ENCODE measurements around the gene ZNF683. TPM values are rescaled to one million over a fixed set of nuclear protein-coding genes. Genes with fewer than 3 reads are reported as not detected.

The ZNF683 gene
- total and polyA plus RNA-seq, 2 donors (not counting 3 experiments of a cell fraction or from before 2014, with no cell fraction given): not detected

DNA sequence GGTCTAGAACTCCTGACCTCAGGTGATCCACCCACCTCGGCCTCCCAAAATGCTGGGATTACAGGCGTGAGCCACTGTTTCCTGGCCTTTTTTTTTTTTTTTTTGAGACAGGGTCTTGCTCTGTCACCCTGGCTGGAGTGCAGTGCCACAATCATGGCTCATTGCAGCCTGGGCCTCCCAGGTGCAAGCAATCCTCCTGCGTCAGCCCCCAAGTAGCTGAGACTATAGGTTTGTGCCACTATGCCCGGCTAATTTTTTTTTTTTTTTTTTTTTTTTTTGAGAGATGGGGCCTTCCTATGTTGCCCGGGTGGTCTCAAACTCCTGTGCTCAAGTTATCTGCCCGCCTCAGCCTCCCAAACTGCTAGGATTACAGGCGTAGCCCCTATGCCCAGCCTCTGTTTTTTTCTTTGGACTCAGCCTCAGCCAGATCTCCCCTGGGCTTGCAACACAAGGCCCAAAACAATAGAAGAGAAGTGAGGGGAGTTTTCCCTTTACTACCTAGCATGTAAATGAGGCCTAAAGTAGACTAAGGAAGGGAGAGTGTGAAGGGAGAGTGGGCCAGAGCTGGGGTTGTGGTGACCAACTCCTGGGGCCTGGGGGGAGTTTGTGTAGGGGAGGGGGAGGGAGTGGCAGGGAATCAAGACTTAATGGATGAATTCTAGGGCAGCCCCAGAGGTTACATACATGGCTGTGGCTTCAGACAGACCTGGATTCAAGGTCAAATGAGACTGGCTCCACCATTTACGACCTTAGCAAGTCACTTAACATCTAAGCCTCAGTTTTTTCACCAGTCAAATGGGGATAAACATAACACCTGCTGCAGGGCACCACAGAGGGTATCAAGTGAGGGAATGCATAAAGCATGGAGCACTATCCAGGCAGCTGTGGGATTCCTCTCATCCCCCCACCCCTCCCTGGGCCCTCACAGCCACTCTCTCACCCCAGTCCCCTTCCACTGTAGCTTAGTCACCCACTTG lies 56.4 kb downstream of the ZNF683 start:
- H3K27me3 ChIP-seq (ENCODE audit: control insufficient read depth in 2 of 2, insufficient read depth in 2 of 2, low read length in 2 of 2): peaks cover 2 to 7% of the 10 kb centered on the region in 2 experiments
- TF ChIP-seq JUN (IDR thresholded peaks at IDR 0.05; ENCODE audit: borderline replicate concordance, insufficient read depth, insufficient read length, low read depth) (no peak), POLR2AphosphoS5 (IDR thresholded peaks at IDR 0.05; ENCODE audit: insufficient read depth, low read depth, low read length) (no peak), FOS (IDR thresholded peaks at IDR 0.05; ENCODE audit: borderline replicate concordance, insufficient read depth, low read length) (no peak)
- no peak overlapping the region for H3K4me2 ChIP-seq (ENCODE audit: insufficient read depth, low read length)
- H3K4me1 ChIP-seq (ENCODE audit: control insufficient read depth, extremely low read depth, insufficient read depth, low read length): no peaks in the 10 kb centered on the region
- no peak for DNase-seq (ENCODE audit: low read depth, low spot score)
- FAIRE-seq: no peak
- no peaks in the 10 kb centered on the region for H3K9me3 ChIP-seq (replicated peaks; ENCODE audit: control insufficient read depth, insufficient read depth, low read length)
- no TSS peak for BruUV-seq (replicated peaks)
- H3K9me1 ChIP-seq (replicated peaks; ENCODE audit: control insufficient read depth, extremely low read depth, insufficient read depth, low read length): no peaks in the 10 kb centered on the region
- H3K27ac ChIP-seq (ENCODE audit: insufficient read depth, low read depth, low read length): no peak overlapping the region
- dilution Hi-C loops (cut with MboI; ENCODE audit: extremely low pct_ligation_motif_present, low sequenced_read_pairs): no loop called here
- no peaks in the 10 kb centered on the region for H3K79me2 ChIP-seq (ENCODE audit: control insufficient read depth, insufficient read depth, low read length)
- ChIA-PET POLR2A (no interaction called here), CTCF (interaction anchor here (0.6 to 7.4 kb wide), 5 partner anchors 11 to 147 kb away, joined by 3 to 132 read pairs (median 3); partner anchors contain the start of genes SH3BGRL3 and ZNF593)
- intact Hi-C loops (cut with micrococcal nuclease): no loop called here
- H3K36me3 ChIP-seq (ENCODE audit: control insufficient read depth in 2 of 2, extremely low read depth in 1 of 2, insufficient read depth in 2 of 2, low read length in 2 of 2): no peaks in the 10 kb centered on the region
- no peak overlapping the region for H2AFZ ChIP-seq (ENCODE audit: low read depth, low read length)
- H4K20me1 ChIP-seq (replicated peaks; ENCODE audit: control insufficient read depth, extremely low read depth, insufficient read depth, low read length): no peaks in the 10 kb centered on the region
- no peak overlapping the region for H3K9ac ChIP-seq (replicated peaks; ENCODE audit: extremely low read depth, insufficient read depth, low read length)
- H3K4me3 ChIP-seq (replicated peaks in 1 of 3; ENCODE audit: insufficient read depth in 1 of 3, low read depth in 1 of 3, low read length in 3 of 3): no peak overlapping the region

DNA sequence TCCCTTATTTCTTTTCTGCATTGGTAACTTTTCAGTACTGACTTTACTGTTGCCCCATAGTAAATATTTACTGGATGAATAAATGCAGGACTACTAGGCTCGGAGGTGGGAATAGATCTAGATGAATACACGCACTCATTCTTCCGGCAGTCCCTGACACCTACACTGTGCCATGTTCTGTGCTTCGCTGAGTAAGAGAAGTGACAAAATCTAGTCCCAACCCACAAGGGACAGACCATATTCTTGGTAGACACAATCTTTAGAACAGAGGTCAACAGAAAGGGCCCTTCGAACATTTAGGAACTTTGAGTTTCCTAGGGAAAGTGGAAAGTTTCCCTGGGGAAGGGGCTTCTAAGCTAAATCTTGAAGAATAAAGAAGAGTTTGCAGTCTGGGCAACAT lies 58.0 kb downstream of the ZNF683 start:
- no peaks in the 10 kb centered on the region for H3K4me1 ChIP-seq (ENCODE audit: control insufficient read depth, extremely low read depth, insufficient read depth, low read length)
- H3K9me1 ChIP-seq (replicated peaks; ENCODE audit: control insufficient read depth, extremely low read depth, insufficient read depth, low read length): no peaks in the 10 kb centered on the region
- no peak overlapping the region for H3K9ac ChIP-seq (replicated peaks; ENCODE audit: extremely low read depth, insufficient read depth, low read length)
- dilution Hi-C loops (cut with MboI; ENCODE audit: extremely low pct_ligation_motif_present, low sequenced_read_pairs): no loop called here
- peaks cover 2 to 7% of the 10 kb centered on the region in 2 experiments for H3K27me3 ChIP-seq (ENCODE audit: control insufficient read depth in 2 of 2, insufficient read depth in 2 of 2, low read length in 2 of 2)
- no peak overlapping the region for H2AFZ ChIP-seq (ENCODE audit: low read depth, low read length)
- no TSS peak for BruUV-seq (replicated peaks)
- CTCF ChIA-PET: interaction anchor here (1.3 to 2.8 kb wide), 3 partner anchors 29 to 103 kb away, joined by 3 to 14 read pairs (median 5); no protein-coding TSS in a partner anchor
- H3K79me2 ChIP-seq (ENCODE audit: control insufficient read depth, insufficient read depth, low read length): no peaks in the 10 kb centered on the region
- intact Hi-C loops (cut with micrococcal nuclease): no loop called here
- POLR2A ChIA-PET: no interaction called here
- H4K20me1 ChIP-seq (replicated peaks; ENCODE audit: control insufficient read depth, extremely low read depth, insufficient read depth, low read length): no peaks in the 10 kb centered on the region
- H3K27ac ChIP-seq (ENCODE audit: insufficient read depth, low read depth, low read length): no peak overlapping the region
- H3K4me3 ChIP-seq (replicated peaks in 1 of 3; ENCODE audit: insufficient read depth in 1 of 3, low read depth in 1 of 3, low read length in 3 of 3): no peak overlapping the region
- no peak overlapping the region for H3K4me2 ChIP-seq (ENCODE audit: insufficient read depth, low read length)
- TF ChIP-seq POLR2AphosphoS5 (IDR thresholded peaks at IDR 0.05; ENCODE audit: insufficient read depth, low read depth, low read length) (no peak), MYC (IDR thresholded peaks at IDR 0.05; ENCODE audit: low read depth, low read length) (no peak), EZH2 (IDR thresholded peaks at IDR 0.05; ENCODE audit: borderline replicate concordance, low read depth, low read length, severe bottlenecking) (no peak), JUN (IDR thresholded peaks at IDR 0.05; ENCODE audit: borderline replicate concordance, insufficient read depth, insufficient read length, low read depth) (no peak)
- DNase-seq (ENCODE audit: low read depth, low spot score): no peak
- H3K36me3 ChIP-seq (ENCODE audit: control insufficient read depth in 2 of 2, extremely low read depth in 1 of 2, insufficient read depth in 2 of 2, low read length in 2 of 2): no peaks in the 10 kb centered on the region
- no peaks in the 10 kb centered on the region for H3K9me3 ChIP-seq (replicated peaks; ENCODE audit: control insufficient read depth, insufficient read depth, low read length)
- FAIRE-seq: no peak

Other genes with a start within 250 kb of the ZNF683 start
- 4.4 and 5.1 TPM in 2 replicates for gene FAM110D, start 213.7 kb downstream of the ZNF683 start, total RNA-seq
- gene FAM110D, start 213.7 kb downstream of the ZNF683 start, polyA plus RNA-seq: 2.6 and 3.8 TPM in 2 replicates
- not detected in 2 replicates for gene C1orf232, start 203.8 kb downstream of the ZNF683 start, total RNA-seq
- not detected in 2 replicates for gene C1orf232, start 203.8 kb downstream of the ZNF683 start, polyA plus RNA-seq
- 30.5 and 41.0 TPM in 2 replicates for gene ZNF593, start 202.8 kb downstream of the ZNF683 start, total RNA-seq
- gene ZNF593, start 202.8 kb downstream of the ZNF683 start, polyA plus RNA-seq: 71.0 and 108 TPM in 2 replicates
- not detected in 2 replicates for gene ZNF593OS, start 200.9 kb downstream of the ZNF683 start, total RNA-seq
- gene ZNF593OS, start 200.9 kb downstream of the ZNF683 start, polyA plus RNA-seq: not detected in 2 replicates
- gene CNKSR1, start 195.3 kb downstream of the ZNF683 start, total RNA-seq: not detected in 2 replicates
- 0.19 and 0.22 TPM in 2 replicates for gene CNKSR1, start 195.3 kb downstream of the ZNF683 start, polyA plus RNA-seq
- not detected in 2 replicates for gene CATSPER4, start 182.1 kb downstream of the ZNF683 start, total RNA-seq
- gene CATSPER4, start 182.1 kb downstream of the ZNF683 start, polyA plus RNA-seq: not detected in 2 replicates
- gene CEP85, start 138.6 kb downstream of the ZNF683 start, total RNA-seq: 16.2 and 17.8 TPM in 2 replicates
- 15.2 and 16.1 TPM in 2 replicates for gene CEP85, start 138.6 kb downstream of the ZNF683 start, polyA plus RNA-seq
- gene SH3BGRL3, start 92.7 kb downstream of the ZNF683 start, total RNA-seq: 337 and 344 TPM in 2 replicates
- gene SH3BGRL3, start 92.7 kb downstream of the ZNF683 start, polyA plus RNA-seq: 233 and 305 TPM in 2 replicates
- 11.9 and 15.6 TPM in 2 replicates for gene UBXN11, start 66.1 kb downstream of the ZNF683 start, total RNA-seq
- gene UBXN11, start 66.1 kb downstream of the ZNF683 start, polyA plus RNA-seq: 14.6 and 14.8 TPM in 2 replicates
- not detected in 2 replicates for gene CD52, start 54.8 kb downstream of the ZNF683 start, total RNA-seq
- not detected in 2 replicates for gene CD52, start 54.8 kb downstream of the ZNF683 start, polyA plus RNA-seq
- gene CRYBG2, start 18.6 kb downstream of the ZNF683 start, total RNA-seq: not detected in 2 replicates
- not detected in 2 replicates for gene CRYBG2, start 18.6 kb downstream of the ZNF683 start, polyA plus RNA-seq
- not detected in 2 replicates for gene LIN28A, start 38.1 kb upstream of the ZNF683 start, total RNA-seq
- 0.10 and 0.11 TPM in 2 replicates for gene LIN28A, start 38.1 kb upstream of the ZNF683 start, polyA plus RNA-seq
- 60.3 and 70.7 TPM in 2 replicates for gene DHDDS, start 59.6 kb upstream of the ZNF683 start, total RNA-seq
- gene DHDDS, start 59.6 kb upstream of the ZNF683 start, polyA plus RNA-seq: 44.3 and 51.3 TPM in 2 replicates
- 562 and 580 TPM in 2 replicates for gene HMGN2, start 99.7 kb upstream of the ZNF683 start, total RNA-seq
- gene HMGN2, start 99.7 kb upstream of the ZNF683 start, polyA plus RNA-seq: 183 and 240 TPM in 2 replicates
- 13.3 and 15.5 TPM in 2 replicates for gene RPS6KA1, start 157.0 kb upstream of the ZNF683 start, total RNA-seq
- 6.7 and 7.2 TPM in 2 replicates for gene RPS6KA1, start 157.0 kb upstream of the ZNF683 start, polyA plus RNA-seq

Measured in endothelial cell of umbilical vein (primary cell).